Measurements from ENCODE around the gene RALGAPA1. TPM values are rescaled to one million over a fixed set of nuclear protein-coding genes. Genes with fewer than 3 reads are reported as not detected.

The RALGAPA1 gene
- total and polyA plus RNA-seq, 8 donors = 16.0 to 35.4 (median 28.1) TPM

DNA sequence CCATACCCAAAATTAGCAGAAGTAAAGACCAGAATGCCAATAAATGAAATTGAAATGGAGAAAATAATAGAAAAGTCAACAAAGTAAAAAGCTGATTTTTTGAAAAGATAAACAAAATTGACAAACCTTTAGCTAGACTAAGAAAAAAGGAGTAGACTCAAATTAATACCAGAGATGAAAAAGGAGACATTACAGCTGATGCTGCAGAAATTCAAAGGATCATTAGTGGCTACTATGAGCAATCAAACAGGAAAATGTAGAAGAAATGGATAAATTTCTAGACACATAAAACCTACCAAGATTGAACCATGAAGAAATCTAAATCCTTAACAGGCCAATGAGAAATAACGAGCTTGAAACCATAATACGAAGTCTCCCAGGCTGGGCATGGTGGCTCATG is 309.9 kb downstream of the RALGAPA1 start:
- intact Hi-C loops (cut with DNase I) = no loop called here
- 77 to 92% methylated on average over 2 of the region's 2 CpGs for WGBS, 2 donors
- Histone ChIP-seq H3K27me3 (no peaks in the 10 kb centered on the region), H3K4me3 (no peak overlapping the region), H3K36me3 (no peaks in the 10 kb centered on the region), H3K9me3 (no peaks in the 10 kb centered on the region), H3K4me1 (no peaks in the 10 kb centered on the region), H3K27ac (no peak overlapping the region)
- FAIRE-seq (no peak), DNase-seq (no peak), ATAC-seq (no peak)
- TF ChIP-seq, protein P1, sequence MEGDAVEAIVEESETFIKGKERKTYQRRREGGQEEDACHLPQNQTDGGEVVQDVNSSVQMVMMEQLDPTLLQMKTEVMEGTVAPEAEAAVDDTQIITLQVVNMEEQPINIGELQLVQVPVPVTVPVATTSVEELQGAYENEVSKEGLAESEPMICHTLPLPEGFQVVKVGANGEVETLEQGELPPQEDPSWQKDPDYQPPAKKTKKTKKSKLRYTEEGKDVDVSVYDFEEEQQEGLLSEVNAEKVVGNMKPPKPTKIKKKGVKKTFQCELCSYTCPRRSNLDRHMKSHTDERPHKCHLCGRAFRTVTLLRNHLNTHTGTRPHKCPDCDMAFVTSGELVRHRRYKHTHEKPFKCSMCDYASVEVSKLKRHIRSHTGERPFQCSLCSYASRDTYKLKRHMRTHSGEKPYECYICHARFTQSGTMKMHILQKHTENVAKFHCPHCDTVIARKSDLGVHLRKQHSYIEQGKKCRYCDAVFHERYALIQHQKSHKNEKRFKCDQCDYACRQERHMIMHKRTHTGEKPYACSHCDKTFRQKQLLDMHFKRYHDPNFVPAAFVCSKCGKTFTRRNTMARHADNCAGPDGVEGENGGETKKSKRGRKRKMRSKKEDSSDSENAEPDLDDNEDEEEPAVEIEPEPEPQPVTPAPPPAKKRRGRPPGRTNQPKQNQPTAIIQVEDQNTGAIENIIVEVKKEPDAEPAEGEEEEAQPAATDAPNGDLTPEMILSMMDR (IDR thresholded peaks at IDR 0.05) = no peak

DNA sequence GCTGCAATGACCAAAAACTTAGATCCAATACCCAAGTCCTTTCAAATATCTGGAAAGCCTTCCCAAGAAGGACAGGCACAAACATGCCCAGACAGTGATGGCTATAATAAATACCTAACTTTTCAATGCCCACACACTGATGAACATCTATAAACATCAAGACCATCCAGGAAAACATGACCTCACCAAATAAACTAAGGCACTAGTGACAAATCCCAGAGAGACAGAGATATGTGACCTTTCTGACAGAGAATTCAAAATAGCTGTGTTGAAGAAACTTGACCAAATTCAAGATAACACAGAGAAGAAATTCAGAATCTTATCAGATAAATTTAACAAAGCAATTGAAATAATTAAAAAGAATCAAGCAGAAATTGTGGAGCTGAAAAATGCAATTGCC is 313.8 kb downstream of the RALGAPA1 start:
- Histone ChIP-seq H3K36me3 (no peaks in the 10 kb centered on the region), H3K4me3 (no peak overlapping the region), H3K4me1 (no peaks in the 10 kb centered on the region), H3K27me3 (no peaks in the 10 kb centered on the region), H3K9me3 (no peaks in the 10 kb centered on the region), H3K27ac (no peak overlapping the region)
- DNase-seq (no peak), FAIRE-seq (no peak), ATAC-seq (no peak)
- intact Hi-C loops (cut with DNase I) = no loop called here
- TF ChIP-seq, protein P1 (IDR thresholded peaks at IDR 0.05) = no peak

DNA sequence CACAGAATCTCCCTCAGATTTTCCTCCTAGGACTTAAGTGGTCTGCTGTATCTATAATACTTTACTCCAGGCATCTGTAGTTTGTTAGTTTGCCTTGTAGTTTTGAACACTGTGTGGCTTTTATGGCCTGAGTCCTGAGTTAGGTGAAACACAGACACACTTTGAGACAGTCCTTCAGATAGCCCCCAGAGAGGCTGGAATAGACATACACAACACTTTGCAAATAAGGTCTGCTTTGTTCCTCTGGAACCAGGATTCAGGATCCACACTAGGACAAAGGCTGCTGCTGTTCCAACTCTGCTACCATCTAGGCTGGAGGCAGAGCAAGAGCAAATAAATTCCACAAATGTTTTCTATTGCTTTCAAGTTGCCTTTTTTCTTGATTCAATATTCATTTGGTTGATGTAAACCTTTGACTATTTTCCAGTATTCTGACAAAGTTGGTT is 316.5 kb downstream of the RALGAPA1 start:
- Histone ChIP-seq H3K4me3 (no peak overlapping the region), H3K9me3 (no peaks in the 10 kb centered on the region), H3K4me1 (no peaks in the 10 kb centered on the region), H3K27me3 (no peaks in the 10 kb centered on the region), H3K36me3 (no peaks in the 10 kb centered on the region), H3K27ac (no peak overlapping the region)
- TF ChIP-seq, protein P1 (IDR thresholded peaks at IDR 0.05) = no peak
- no peak for DNase-seq
- ATAC-seq = no peak
- intact Hi-C loops (cut with DNase I) = no loop called here
- FAIRE-seq = no peak

Other genes starting within 250 kb of the RALGAPA1 start
- 1 to 10 TPM; 1.5 to 3.7 (median 2.0) TPM for gene BRMS1L, start 17.0 kb upstream of the RALGAPA1 start, total RNA-seq
- gene BRMS1L, start 17.0 kb upstream of the RALGAPA1 start, polyA plus RNA-seq = 1 to 10 TPM; 1.5 to 3.8 TPM

All from pancreas (tissue), 10 donors.